ENCODE measurements around the gene SEPTIN2.
"Not testable (repeated sequence)": the region's sequence is repeated elsewhere in the genome, so short reads cannot be mapped to it uniquely, and the experiment has no call there.

Gene SEPTIN2

GRCh38 chr2:241390301-241391206, 74.8 kb downstream of the SEPTIN2 start:
- no peak for DNase-seq

GRCh38 chr2:241391892-241392665, 76.4 kb downstream of the SEPTIN2 start:
- no peak for DNase-seq

- DNase-seq = not testable (repeated sequence)
Observed at GRCh38 chr2:241392753-241393152, 77.0 kb downstream of the SEPTIN2 start.

GRCh38 chr2:241393524-241394196, 77.9 kb downstream of the SEPTIN2 start:
- DNase-seq = no peak

GRCh38 chr2:241396809-241397208, 81.1 kb downstream of the SEPTIN2 start:
- not testable (repeated sequence) for DNase-seq

GRCh38 chr2:241399941-241400922, 84.5 kb downstream of the SEPTIN2 start:
- no peak for DNase-seq
